HL-60 (cell line): Measurements from ENCODE around the gene SEPSECS.

Source experiments
- DNase-seq, 2 experiments: peaks; one replicate each; pipeline ENCODE4 v3.0.0-alpha.2; 2010 to 2020; ENCODE audit warnings: low read depth in 1 of 2, low spot score in 1 of 2
- H3K27ac ChIP-seq: fragments of 250-450 bp; sonication (Bioruptor Pico); replicated peaks from 2 replicates; pipeline ENCODE4 v1.5.1; 2020; ENCODE audit warnings: mild to moderate bottlenecking, moderate library complexity
- H3K27me3 ChIP-seq: fragments of 250-450 bp; sonication (Bioruptor Pico); 2 replicates; pipeline ENCODE4 v1.5.1; 2021; ENCODE audit warnings: mild to moderate bottlenecking, moderate library complexity; ENCODE audit not compliant: insufficient read depth, poor library complexity, severe bottlenecking
- H3K4me3 ChIP-seq: replicated peaks from 2 replicates; pipeline ENCODE4 v1.5.1; 2011; ENCODE audit warnings: mild to moderate bottlenecking, control low read depth, low read length; ENCODE audit not compliant: insufficient read depth
- CTCF ChIP-seq: IDR thresholded peaks from one replicate; pipeline ENCODE4 v1.5.1; 2011; ENCODE audit warnings: low read length, control low read depth, inconsistent platforms; ENCODE audit not compliant: insufficient read depth
- GABPA ChIP-seq: IDR thresholded peaks from 2 replicates; pipeline ENCODE4 v1.6.1; 2012; ENCODE audit warnings: low read depth
- POLR2AphosphoS5 ChIP-seq: IDR thresholded peaks from 2 replicates; pipeline ENCODE4 v1.6.1; 2012; ENCODE audit warnings: low read depth
- REST ChIP-seq: IDR thresholded peaks from 2 replicates; pipeline ENCODE4 v1.6.1; 2012; ENCODE audit warnings: low read depth; ENCODE audit not compliant: insufficient replicate concordance
- SPI1 ChIP-seq: IDR thresholded peaks from 2 replicates; pipeline ENCODE4 v1.6.1; 2012; ENCODE audit warnings: low read depth, mild to moderate bottlenecking, borderline replicate concordance

SEPSECS gene

GRCh38 chr4:25080571-25080970 is 79.7 kb downstream of the SEPSECS start:
- no peaks in the 10 kb centered on the region for H3K27me3 ChIP-seq
- no peak overlapping the region for H3K27ac ChIP-seq
- no peak for DNase-seq
- H3K4me3 ChIP-seq = no peak overlapping the region
- TF ChIP-seq SPI1 (no peak), POLR2AphosphoS5 (no peak), GABPA (no peak), CTCF (no peak), REST (no peak)

- no peak for DNase-seq
- Histone ChIP-seq H3K4me3 (no peak overlapping the region), H3K27ac (no peak overlapping the region), H3K27me3 (no peaks in the 10 kb centered on the region)
- TF ChIP-seq CTCF (no peak), POLR2AphosphoS5 (no peak), SPI1 (no peak), REST (no peak), GABPA (no peak)
Measured at GRCh38 chr4:25078523-25078922, 81.7 kb downstream of the SEPSECS start.

GRCh38 chr4:25076625-25077398 is 83.4 kb downstream of the SEPSECS start:
- Histone ChIP-seq H3K27me3 (no peaks in the 10 kb centered on the region), H3K27ac (no peak overlapping the region), H3K4me3 (no peak overlapping the region)
- TF ChIP-seq GABPA (no peak), SPI1 (no peak), POLR2AphosphoS5 (no peak), CTCF (no peak), REST (no peak)
- no peak for DNase-seq
